Effector memory CD4-positive, alpha-beta T cell (primary cell): ENCODE results near the gene MAP3K9.

Source experiments
- DNase-seq, 3 donors: peaks; one replicate each; pipeline ENCODE4 v3.0.0-alpha.2; 2020
- H3K27ac ChIP-seq: 2 replicates; pipeline ENCODE4 v1.7.0; 2013; ENCODE audit warnings: mild to moderate bottlenecking, low read length, moderate library complexity; ENCODE audit not compliant: insufficient read depth, poor library complexity, severe bottlenecking
- H3K27me3 ChIP-seq: replicated peaks from 2 replicates; pipeline ENCODE4 v1.7.0; 2013; ENCODE audit warnings: mild to moderate bottlenecking, low read length; ENCODE audit not compliant: insufficient read depth, control insufficient read depth, poor library complexity, severe bottlenecking
- H3K36me3 ChIP-seq: 2 replicates; pipeline ENCODE4 v1.7.0; 2013; ENCODE audit warnings: mild to moderate bottlenecking, low read length, moderate library complexity; ENCODE audit not compliant: control insufficient read depth, insufficient read depth
- H3K4me1 ChIP-seq: 2 replicates; pipeline ENCODE4 v1.7.0; 2013; ENCODE audit warnings: low read length, mild to moderate bottlenecking; ENCODE audit not compliant: control insufficient read depth, insufficient read depth, poor library complexity, severe bottlenecking
- H3K4me3 ChIP-seq: 2 replicates; pipeline ENCODE4 v1.7.0; 2013; ENCODE audit warnings: low read length, low read depth, mild to moderate bottlenecking; ENCODE audit not compliant: insufficient read depth, poor library complexity, severe bottlenecking
- H3K9me3 ChIP-seq: 2 replicates; pipeline ENCODE4 v1.7.0; 2013; ENCODE audit warnings: mild to moderate bottlenecking, low read length, moderate library complexity; ENCODE audit not compliant: control insufficient read depth

MAP3K9 gene

DNA sequence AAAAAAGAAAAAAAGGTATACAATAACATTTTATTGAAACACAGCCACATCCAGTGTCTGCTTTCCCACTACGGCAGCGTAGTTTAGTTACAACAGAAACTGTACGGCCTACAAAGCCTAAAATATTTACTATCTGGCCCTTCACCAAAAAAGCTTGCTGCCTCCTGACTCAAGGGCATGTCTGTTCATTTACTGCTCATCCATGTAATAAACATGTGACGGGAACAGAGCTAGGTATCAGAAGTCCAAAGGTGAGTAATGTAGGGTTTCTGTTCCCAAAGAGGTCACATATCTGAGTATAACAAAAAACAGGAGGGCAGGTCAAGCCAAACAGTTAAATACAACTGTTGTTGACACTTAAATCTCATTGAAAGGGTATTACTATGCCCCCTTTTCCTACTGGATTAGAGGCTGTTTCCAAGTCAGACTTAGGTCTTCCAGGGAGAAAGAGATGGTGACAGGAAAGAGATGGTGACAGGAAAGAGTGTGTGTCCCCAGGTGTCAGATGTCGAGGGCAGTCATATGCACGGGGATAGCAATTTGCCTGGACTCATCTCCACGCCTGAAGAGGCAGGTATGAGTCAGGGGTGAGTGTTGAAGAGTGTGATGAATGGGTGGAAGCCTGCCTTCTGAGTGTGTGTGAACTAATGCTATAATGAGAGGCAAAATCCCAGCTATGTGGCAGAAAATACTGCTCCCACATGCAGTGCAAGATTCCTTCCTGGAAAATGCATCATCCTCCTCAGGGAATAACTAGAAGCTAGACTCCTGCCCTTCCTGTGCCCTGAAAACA is 77.7 kb downstream of the MAP3K9 start:
- no peaks in the 10 kb centered on the region for H3K27me3 ChIP-seq
- H3K36me3 ChIP-seq, result peaks cover 3% of the 10 kb centered on the region
- no peaks in the 10 kb centered on the region for H3K9me3 ChIP-seq
- no peak for DNase-seq
- H3K27ac ChIP-seq, result no peak overlapping the region
- no peak overlapping the region for H3K4me3 ChIP-seq
- no peaks in the 10 kb centered on the region for H3K4me1 ChIP-seq

DNA sequence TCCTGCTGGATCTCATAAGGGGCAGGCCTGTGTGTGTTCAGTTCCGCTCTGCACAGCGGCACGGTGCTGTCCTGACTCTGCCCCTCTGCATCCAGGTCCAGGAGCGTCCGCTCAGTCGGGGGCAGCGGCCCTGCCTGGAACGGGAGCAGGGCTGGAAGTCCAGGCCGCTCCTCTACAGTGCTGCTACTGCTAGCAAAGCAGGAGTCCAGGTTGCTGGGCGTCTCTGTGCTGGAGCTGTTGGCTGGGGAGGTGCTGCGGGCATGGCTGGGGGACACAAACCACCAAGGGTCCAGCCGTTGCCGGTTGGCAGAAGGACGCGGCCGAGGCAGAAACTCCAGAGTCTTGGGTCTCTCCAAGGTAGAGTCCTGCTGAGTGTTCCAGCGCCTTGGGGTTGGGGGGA is 78.9 kb downstream of the MAP3K9 start:
- Histone ChIP-seq H3K36me3 (peaks cover 3% of the 10 kb centered on the region), H3K4me3 (no peak overlapping the region), H3K9me3 (no peaks in the 10 kb centered on the region)

DNA sequence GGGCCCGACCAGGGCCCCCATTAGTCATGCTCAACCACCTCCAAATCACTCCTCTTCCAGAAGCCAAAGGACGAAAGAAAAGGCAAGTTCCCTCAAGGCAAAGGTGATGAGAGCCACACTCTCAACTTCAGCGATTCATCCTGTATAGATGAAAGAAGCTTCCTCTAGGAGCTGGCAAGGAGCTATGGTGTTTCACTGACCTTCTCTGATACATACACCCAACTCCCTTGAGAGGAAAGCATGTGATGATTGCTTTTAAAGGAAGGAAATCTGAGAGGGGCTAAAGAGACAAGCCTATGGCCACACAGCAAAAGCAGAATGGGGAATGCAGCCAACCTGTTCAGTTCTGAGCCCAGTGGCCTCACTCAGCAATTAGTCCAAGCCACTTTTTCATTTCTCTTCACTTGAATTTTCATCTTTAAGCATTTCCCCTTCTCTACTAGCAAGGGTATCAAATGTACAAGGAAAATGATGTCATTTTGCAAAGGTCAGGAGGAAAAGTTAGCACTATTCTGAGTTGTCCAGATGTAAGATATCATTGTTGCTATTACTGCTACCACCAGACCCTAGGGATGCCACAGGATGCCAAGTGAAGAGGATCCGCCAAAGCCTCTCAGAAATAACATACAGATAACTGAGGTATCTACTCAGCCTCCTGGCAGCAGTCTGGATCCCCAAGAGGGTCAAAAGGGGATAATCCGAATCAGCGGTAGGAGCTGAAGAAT is 82.5 kb downstream of the MAP3K9 start:
- no peaks in the 10 kb centered on the region for H3K4me1 ChIP-seq
- no peak for DNase-seq
- H3K9me3 ChIP-seq, result no peaks in the 10 kb centered on the region
- no peak overlapping the region for H3K27ac ChIP-seq
- peaks cover 3% of the 10 kb centered on the region for H3K36me3 ChIP-seq
- no peak overlapping the region for H3K4me3 ChIP-seq
- no peaks in the 10 kb centered on the region for H3K27me3 ChIP-seq

More for the DNA sequence above, 78.9 kb downstream of the MAP3K9 start:
- DNase-seq, result no peak
- no peak overlapping the region for H3K27ac ChIP-seq
- no peaks in the 10 kb centered on the region for H3K4me1 ChIP-seq
- H3K27me3 ChIP-seq, result no peaks in the 10 kb centered on the region

DNA sequence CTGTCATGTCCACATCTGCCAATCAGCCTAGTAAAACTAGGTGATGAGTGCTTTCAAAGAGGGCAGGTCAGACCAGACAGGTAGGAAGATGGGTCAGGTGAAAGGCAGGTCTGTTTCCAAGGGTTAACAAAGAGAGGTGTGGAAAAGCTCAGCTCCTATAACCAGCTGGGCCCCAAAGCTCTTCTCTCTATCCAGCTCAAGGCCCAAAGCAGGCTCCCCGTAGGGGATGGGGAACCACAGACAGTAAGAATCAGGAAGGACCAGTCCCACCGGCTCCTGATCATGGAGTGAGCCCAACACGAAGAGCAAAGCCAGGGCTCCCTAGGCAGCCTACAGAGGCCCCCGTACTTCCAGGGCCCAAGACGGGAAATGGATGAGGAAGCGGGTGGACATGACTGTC is 84.4 kb downstream of the MAP3K9 start:
- Histone ChIP-seq H3K4me1 (no peaks in the 10 kb centered on the region), H3K27me3 (no peaks in the 10 kb centered on the region), H3K27ac (no peak overlapping the region), H3K36me3 (no peaks in the 10 kb centered on the region), H3K9me3 (no peaks in the 10 kb centered on the region), H3K4me3 (no peak overlapping the region)
- DNase-seq, result no peak

DNA sequence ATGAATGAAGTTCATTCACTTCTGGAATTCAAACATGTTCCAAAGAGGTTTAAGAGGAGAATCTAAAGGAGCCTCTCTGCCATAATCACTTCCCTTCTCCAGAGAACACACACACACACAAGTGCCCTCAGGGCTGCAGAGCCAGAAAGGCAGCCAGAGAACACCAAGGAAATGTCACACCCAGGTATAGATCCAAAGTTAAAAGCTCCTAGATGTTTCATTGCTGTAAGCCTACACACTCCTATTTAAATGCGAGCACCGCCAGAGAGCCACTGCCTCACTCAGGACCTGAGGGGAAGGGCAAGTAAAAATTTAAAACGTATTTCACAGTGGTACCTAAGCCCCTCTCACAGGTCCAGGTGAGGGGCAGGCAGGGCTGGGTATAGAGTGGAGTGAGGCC is 85.2 kb downstream of the MAP3K9 start:
- DNase-seq, result no peak
- no peak overlapping the region for H3K27ac ChIP-seq
- no peak overlapping the region for H3K4me3 ChIP-seq
- H3K36me3 ChIP-seq, result no peaks in the 10 kb centered on the region
- no peaks in the 10 kb centered on the region for H3K4me1 ChIP-seq
- H3K9me3 ChIP-seq, result no peaks in the 10 kb centered on the region
- H3K27me3 ChIP-seq, result no peaks in the 10 kb centered on the region

DNA sequence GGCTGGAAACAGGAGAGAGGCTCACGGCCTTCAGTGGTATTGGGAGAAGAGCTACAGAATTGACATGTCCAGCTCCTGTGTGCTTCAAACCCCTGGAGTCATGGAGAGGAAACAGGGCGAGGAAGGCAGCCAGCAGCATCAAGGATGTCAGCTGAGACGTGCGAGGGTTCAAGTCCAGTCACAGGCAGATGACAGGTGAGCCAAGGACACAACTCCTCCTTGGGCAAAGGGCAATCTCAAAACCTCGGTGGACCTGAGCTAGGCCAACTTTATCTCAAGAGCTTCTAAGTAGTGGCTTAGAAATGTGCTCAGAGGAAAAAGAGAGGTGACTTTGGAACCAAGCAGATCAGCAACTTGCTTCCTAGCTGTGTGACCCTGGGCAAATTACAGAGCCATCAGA is 86.0 kb downstream of the MAP3K9 start:
- H3K36me3 ChIP-seq, result no peaks in the 10 kb centered on the region
- no peak overlapping the region for H3K4me3 ChIP-seq
- H3K9me3 ChIP-seq, result no peaks in the 10 kb centered on the region
- DNase-seq, result no peak
- H3K27ac ChIP-seq, result no peak overlapping the region
- no peaks in the 10 kb centered on the region for H3K4me1 ChIP-seq
- H3K27me3 ChIP-seq, result no peaks in the 10 kb centered on the region

DNA sequence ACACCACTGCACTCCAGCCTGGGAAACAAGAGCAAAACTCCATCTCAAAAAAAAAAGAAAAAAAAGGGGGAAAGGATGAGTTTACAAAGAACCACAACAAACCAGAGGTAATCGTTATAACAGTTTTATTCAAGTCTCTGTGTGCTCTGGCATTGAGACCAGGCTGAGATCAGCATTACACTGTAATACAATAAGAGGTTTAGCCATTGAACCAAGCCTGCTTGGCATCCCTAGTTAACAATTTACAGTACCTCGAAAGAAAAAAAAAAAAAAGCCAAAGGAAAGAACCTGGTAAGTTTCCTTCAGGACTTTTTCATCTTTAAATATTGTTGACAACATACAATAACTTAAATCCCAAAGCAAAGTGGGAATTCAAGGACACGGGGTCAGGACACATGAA is 86.9 kb downstream of the MAP3K9 start:
- Histone ChIP-seq H3K9me3 (no peaks in the 10 kb centered on the region), H3K27ac (no peak overlapping the region), H3K36me3 (no peaks in the 10 kb centered on the region), H3K4me3 (no peak overlapping the region), H3K27me3 (no peaks in the 10 kb centered on the region), H3K4me1 (no peaks in the 10 kb centered on the region)
- DNase-seq, result no peak

DNA sequence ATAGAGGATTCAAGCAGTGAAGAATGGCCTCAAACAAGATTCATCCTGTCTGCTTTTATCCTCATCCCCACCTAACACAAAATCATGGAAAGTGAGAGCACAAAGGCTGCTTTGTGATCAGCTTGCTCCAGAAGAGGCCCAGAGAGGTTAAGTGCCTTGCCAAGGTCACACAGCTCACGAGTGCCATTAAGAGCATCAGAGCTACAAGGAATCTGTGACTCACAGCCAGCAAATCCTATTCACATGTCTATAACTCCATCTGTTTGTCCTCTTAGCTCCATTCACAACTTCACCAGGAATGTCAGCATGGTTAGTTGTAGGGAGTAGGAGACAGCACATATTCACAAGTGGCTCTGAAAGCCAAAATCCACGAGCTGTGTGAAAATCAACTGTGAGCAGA is 87.8 kb downstream of the MAP3K9 start:
- DNase-seq, result no peak
- Histone ChIP-seq H3K9me3 (no peaks in the 10 kb centered on the region), H3K4me3 (no peak overlapping the region), H3K4me1 (no peaks in the 10 kb centered on the region), H3K27me3 (no peaks in the 10 kb centered on the region), H3K36me3 (no peaks in the 10 kb centered on the region), H3K27ac (no peak overlapping the region)

DNA sequence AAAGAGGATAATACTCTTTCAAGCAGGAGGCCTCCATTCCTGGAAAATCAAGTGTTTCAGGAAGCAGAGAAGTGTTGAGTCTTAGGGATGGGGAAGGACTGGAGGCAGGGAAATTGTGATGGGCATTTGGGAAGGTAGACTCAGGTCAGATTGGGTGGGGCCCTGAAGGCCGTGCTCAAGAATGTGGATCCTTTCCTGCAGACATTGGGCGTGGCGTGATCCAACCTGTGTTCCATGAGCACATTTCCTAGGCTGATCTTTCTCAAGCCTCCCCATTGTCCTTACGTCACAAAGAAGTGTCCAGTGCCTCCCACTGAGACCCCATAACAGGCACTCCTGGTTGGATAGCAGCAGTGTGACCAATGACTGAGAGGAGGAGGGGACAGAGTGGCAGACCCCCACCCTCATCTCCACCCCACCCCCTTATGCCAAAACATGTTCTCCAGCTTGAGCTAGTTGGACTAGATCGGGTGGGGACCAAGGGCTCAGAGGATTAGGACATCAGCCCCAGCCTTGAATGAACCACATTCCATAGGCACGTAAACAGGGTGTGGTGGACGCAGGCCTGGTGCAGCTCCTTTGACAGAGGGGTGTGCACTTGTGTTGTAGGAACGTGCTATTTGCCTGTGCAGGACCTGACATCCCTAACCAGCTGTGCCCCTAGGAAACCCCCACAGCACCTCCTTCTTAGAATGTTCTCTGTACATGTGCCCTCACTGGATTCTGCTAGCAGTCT is 90.8 kb downstream of the MAP3K9 start:
- H3K27ac ChIP-seq, result no peak overlapping the region
- no peak for DNase-seq

DNA sequence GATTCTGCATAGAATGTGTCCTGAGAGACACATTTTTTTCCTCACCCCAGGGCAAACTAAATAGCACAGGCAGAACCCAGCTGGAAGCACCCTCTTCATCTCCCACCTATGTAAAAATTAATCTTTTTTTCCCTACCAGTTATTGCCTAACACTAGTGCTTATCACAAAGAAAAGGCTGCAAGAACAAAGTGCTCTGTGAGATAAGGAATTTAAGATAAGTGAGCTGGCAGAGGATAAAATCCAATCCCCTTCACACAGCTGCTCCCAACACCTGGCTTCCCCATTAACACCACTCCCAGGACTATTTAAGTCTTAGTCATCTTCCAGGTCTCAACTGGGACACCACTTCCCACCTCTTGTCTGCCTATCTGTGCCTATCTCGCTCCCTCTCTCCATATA is 92.4 kb downstream of the MAP3K9 start:
- H3K27me3 ChIP-seq, result no peaks in the 10 kb centered on the region
- H3K4me3 ChIP-seq, result no peak overlapping the region
- H3K4me1 ChIP-seq, result no peaks in the 10 kb centered on the region
- H3K9me3 ChIP-seq, result no peaks in the 10 kb centered on the region
- DNase-seq, result no peak
- H3K36me3 ChIP-seq, result no peaks in the 10 kb centered on the region
- H3K27ac ChIP-seq, result no peak overlapping the region

More for the DNA sequence above, 90.8 kb downstream of the MAP3K9 start:
- H3K4me3 ChIP-seq, result no peak overlapping the region
- no peaks in the 10 kb centered on the region for H3K4me1 ChIP-seq
- H3K27me3 ChIP-seq, result no peaks in the 10 kb centered on the region
- H3K36me3 ChIP-seq, result no peaks in the 10 kb centered on the region
- H3K9me3 ChIP-seq, result no peaks in the 10 kb centered on the region
